Ramos (cell line): ENCODE data around the gene RGPD3.

Source experiments
- in situ Hi-C: fragments of 300-500 bp; cut with MboI; formaldehyde crosslinking; loops from one replicate; pipeline ENCODE4 v1.14.3; 2022; ENCODE audit warnings: low sequenced_read_pairs; ENCODE audit not compliant: unreplicated experiment

The RGPD3 gene

DNA sequence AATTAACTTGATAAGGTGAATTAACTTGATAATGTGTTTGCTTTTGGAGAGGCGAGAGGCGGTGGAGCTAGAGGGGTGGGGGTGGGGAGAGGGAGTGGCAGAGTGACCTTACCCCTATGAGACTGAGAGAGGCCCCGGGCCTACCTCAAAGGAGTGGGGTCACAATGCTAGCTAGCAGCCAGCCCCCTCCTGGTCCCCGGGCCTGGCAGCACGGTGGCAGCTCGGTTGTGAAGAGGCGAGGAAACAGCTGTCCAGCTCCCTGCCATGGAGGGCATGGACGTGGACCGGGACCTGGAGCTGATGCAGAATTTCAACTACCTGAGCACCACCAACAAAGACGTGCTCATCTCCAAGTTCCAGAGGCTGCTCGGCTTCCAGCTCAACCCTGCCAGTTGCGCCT, 123.9 kb downstream of the RGPD3 start:
- in situ Hi-C loops = no loop called here

- in situ Hi-C loops = no loop called here
These were observed 124.9 kb downstream of the RGPD3 start for GRCh38 chr2:106343274-106343673.

- in situ Hi-C loops = no loop called here
These were observed 125.4 kb downstream of the RGPD3 start for GRCh38 chr2:106342831-106343251.

GRCh38 chr2:106341666-106342065, 126.5 kb downstream of the RGPD3 start:
- in situ Hi-C loops = no loop called here
